K562 (cell line): ENCODE measurements around the gene PSMD1. TPM values are rescaled to one million over a fixed set of nuclear protein-coding genes. Genes with fewer than 3 reads are reported as not detected.

Source experiments
- ATAC-seq: fragments of 200-7000 bp; cut with Tn5 transposase; 3 replicates; pipeline ENCODE4 v1.9.1; 2020; ENCODE audit warnings: moderate library complexity
- BruUV-seq: library from RNA; stranded (reverse); fragments of 400-500 nt; replicated peaks from 2 replicates; lab custom pipeline; 2021; lab: Mats Ljungman, UMichigan
- CTCF ChIA-PET: fragments of 300-600 bp; formaldehyde crosslinking; extraction: SDS; loops from one replicate; lab custom pipeline; 2021; ENCODE audit warnings: low intra/inter-chr PET ratio; lab: Yijun Ruan, JAX
- POLR2A ChIA-PET: fragments of 300-600, 350-650 bp; sonication (Branson Sonifier 250); formaldehyde crosslinking; extraction: SDS; loops from one replicate; lab custom pipeline; 2021; ENCODE audit warnings: antibody characterized with exemption, inconsistent platforms; lab: Yijun Ruan, JAX
- DNase-seq, 4 experiments: peaks; one replicate each; pipeline versions ENCODE4 v3.0.0 to v3.0.0-alpha.2; 2011 to 2018; ENCODE audit warnings: low spot score in 3 of 4, mixed read lengths in 3 of 4; ENCODE audit errors: extremely low read depth in 1 of 4
- FAIRE-seq: peaks from 2 replicates; lab custom pipeline; 2011; peaks lifted over from hg19 to GRCh38; lab: Jason Lieb, UNC
- H2AFZ ChIP-seq: 2 replicates; pipeline ENCODE4 v1.6.0; 2011; ENCODE audit warnings: low read depth, low read length, control low read depth, inconsistent platforms
- H3K27ac ChIP-seq: fragments of 200-600 bp; 3 replicates; pipeline ENCODE4 v1.8.0; 2011; ENCODE audit warnings: low read depth, mild to moderate bottlenecking, control low read depth, inconsistent platforms, low read length, moderate library complexity, mixed read lengths; ENCODE audit errors: extremely low read depth
- H3K27me3 ChIP-seq, 2 experiments: fragments of 300-600 bp in 1 of 2; 2 replicates in 1 of 2; 3 replicates in 1 of 2; pipeline versions ENCODE4 v1.6.0 to v1.8.0; 2011; ENCODE audit warnings: inconsistent platforms in 2 of 2, low read length in 2 of 2, mild to moderate bottlenecking in 1 of 2, mixed read lengths in 1 of 2, moderate library complexity in 1 of 2; ENCODE audit not compliant: control insufficient read depth in 2 of 2, insufficient read depth in 2 of 2
- H3K36me3 ChIP-seq: fragments of 300-600 bp; 3 replicates; pipeline ENCODE4 v1.8.0; 2011; ENCODE audit warnings: mild to moderate bottlenecking, low read length, inconsistent platforms; ENCODE audit not compliant: control insufficient read depth, insufficient read depth
- H3K4me1 ChIP-seq, 2 experiments: fragments of 200-600 bp in 1 of 2; replicated peaks in 1 of 2; 2 replicates in 1 of 2; 3 replicates in 1 of 2; pipeline versions ENCODE4 v1.5.1 to v1.8.0; 2011; ENCODE audit warnings: inconsistent platforms in 2 of 2, low read length in 2 of 2, mild to moderate bottlenecking in 1 of 2, mixed read lengths in 1 of 2, moderate library complexity in 1 of 2; ENCODE audit not compliant: control insufficient read depth in 2 of 2, insufficient read depth in 2 of 2
- H3K4me2 ChIP-seq: 2 replicates; pipeline ENCODE4 v1.6.1; 2011; ENCODE audit warnings: low read length, control low read depth, inconsistent platforms, mixed read lengths; ENCODE audit not compliant: insufficient read depth
- H3K4me3 ChIP-seq: fragments of 200-600 bp; sonication (generic), shearing (Covaris generic); 2 replicates; pipeline ENCODE4 v1.5.1; 2016; ENCODE audit warnings: control low read depth, inconsistent platforms
- H3K79me2 ChIP-seq: fragments of 200-600 bp; 3 replicates; pipeline ENCODE4 v1.8.0; 2011; ENCODE audit warnings: low read length, inconsistent platforms; ENCODE audit not compliant: control insufficient read depth, insufficient read depth
- H3K9ac ChIP-seq, 2 experiments: 2 replicates each; pipeline versions ENCODE4 v1.6.0 to v1.6.1; 2011; ENCODE audit warnings: low read depth in 2 of 2, low read length in 2 of 2, control low read depth in 1 of 2, inconsistent platforms in 1 of 2, mild to moderate bottlenecking in 1 of 2, mixed read lengths in 1 of 2; ENCODE audit not compliant: insufficient read depth in 1 of 2
- H3K9me1 ChIP-seq: one replicate; pipeline ENCODE4 v1.6.0; 2011; ENCODE audit warnings: inconsistent platforms, mild to moderate bottlenecking, low read length, moderate library complexity; ENCODE audit not compliant: control insufficient read depth, insufficient read depth
- H3K9me3 ChIP-seq: replicated peaks from 2 replicates; pipeline ENCODE4 v1.5.1; 2011; ENCODE audit warnings: low read depth, low read length, inconsistent platforms; ENCODE audit not compliant: control insufficient read depth, insufficient read depth
- H4K20me1 ChIP-seq: replicated peaks from 2 replicates; pipeline ENCODE4 v1.6.1; 2011; ENCODE audit warnings: low read length, inconsistent platforms, mixed read lengths; ENCODE audit not compliant: control insufficient read depth, insufficient read depth
- FOXM1 ChIP-seq, 2 experiments: fragments of 450-650 bp in 1 of 2; sonication (generic) in 1 of 2; formaldehyde crosslinking in 1 of 2; IDR thresholded peaks; 2 replicates each; pipeline versions ENCODE4 v1.6.1 to v1.9.0; 2017 to 2022; ENCODE audit warnings: low read depth in 2 of 2, mild to moderate bottlenecking in 2 of 2, missing genetic modification reagents in 1 of 2, moderate library complexity in 1 of 2
- HDAC3 ChIP-seq: fragments of 450-650 bp; IDR thresholded peaks from 2 replicates; pipeline ENCODE4 v1.6.1; 2018; ENCODE audit warnings: borderline replicate concordance, mild to moderate bottlenecking, moderate library complexity; ENCODE audit not compliant: partially characterized antibody
- MAFF ChIP-seq: IDR thresholded peaks from 2 replicates; pipeline ENCODE4 v1.6.1; 2012; ENCODE audit warnings: low read length, improper control_type of control experiment
- NR0B1 ChIP-seq: fragments of 450-650 bp; IDR thresholded peaks from one replicate; pipeline ENCODE4 v1.6.1; 2018; ENCODE audit warnings: mild to moderate bottlenecking, moderate library complexity; ENCODE audit not compliant: partially characterized antibody
- RFX5 ChIP-seq: IDR thresholded peaks from 2 replicates; pipeline ENCODE4 v1.6.1; 2011; ENCODE audit warnings: low read depth, mild to moderate bottlenecking, improper control_type of control experiment, low read length
- SMAD2 ChIP-seq: fragments of 150-350 bp; IDR thresholded peaks from 2 replicates; pipeline ENCODE4 v1.6.1; 2014; ENCODE audit warnings: low read depth, mild to moderate bottlenecking, low read length
- SRF ChIP-seq, 2 experiments: fragments of 250-450, 450-650 bp in 1 of 2; sonication (Bioruptor Pico) in 1 of 2; sonication (generic) in 1 of 2; formaldehyde crosslinking; IDR thresholded peaks; 2 replicates each; pipeline versions ENCODE4 v1.5.0 to v1.5.1; 2020 to 2022; ENCODE audit warnings: mild to moderate bottlenecking in 1 of 2, missing genetic modification reagents in 1 of 2
- ZNF253 ChIP-seq: fragments of 250-450 bp; sonication (Bioruptor Pico); conservative IDR thresholded peaks from 2 replicates; pipeline ENCODE4 v1.6.1; 2021; ENCODE audit warnings: mild to moderate bottlenecking
- ZNF347 ChIP-seq: fragments of 450-650 bp; formaldehyde crosslinking; IDR thresholded peaks from 2 replicates; pipeline ENCODE4 v1.4.0; 2020; ENCODE audit warnings: low read depth, mild to moderate bottlenecking, moderate library complexity
- ZNF780A ChIP-seq: fragments of 250-450 bp; sonication (Bioruptor Pico); IDR thresholded peaks from 2 replicates; pipeline ENCODE4 v1.5.0; 2021; ENCODE audit warnings: mild to moderate bottlenecking
- WGBS: fragments of 100-300 bp; shearing (Covaris generic); methylation state at CpG from one replicate; pipeline ENCODE4 v1.1.6; 2016; ENCODE audit warnings: low coverage, mixed read lengths; ENCODE audit not compliant: insufficient coverage; ENCODE audit errors: missing lambda C conversion rate; 5-methylcytosine and 5-hydroxymethylcytosine counted together
- in situ Hi-C: fragments of 300-500 bp; cut with MboI; formaldehyde crosslinking; loops from 4 replicates; pipeline ENCODE4 v1.15.0; 2018; ENCODE audit warnings: inconsistent platforms, mixed read lengths
- intact Hi-C: fragments of 100-400 bp; cut with micrococcal nuclease; formaldehyde crosslinking; loops from 2 replicates; pipeline ENCODE4 v1.14.2; 2022
- polyA plus RNA-seq, 8 experiments: library from polyadenylated mRNA; depleted of rRNA in 4 of 8; stranded (reverse) in 5 of 8; unstranded in 3 of 8; fragments of >200 nt; fragmentation: Nextera tagmentation in 2 of 8; fragmentation: Illumina TruSeq in 1 of 8; extraction: Ambion mirVana in 2 of 8; extraction: Trizol in 1 of 8; gene quantifications; 2 replicates each; pipeline versions ENCODE4 v1.2.1 to v1.2.3, GENCODE V29; 2011 to 2014; ENCODE audit warnings: inconsistent platforms in 1 of 8, missing spikeins in 1 of 8
- total RNA-seq, 7 experiments: library from RNA; depleted of rRNA in 6 of 7; stranded (reverse); fragments of >200 nt in 6 of 7; fragmentation: Illumina TruSeq in 2 of 7; extraction: Trizol in 2 of 7; gene quantifications; 2 replicates each; pipeline versions ENCODE4 v1.2.1 to v1.2.3, GENCODE V29; 2011 to 2021; ENCODE audit warnings: low replicate concordance in 1 of 7
- TF ChIP-seq, protein P1 (sequence below), 2 experiments: fragments of 450-650 bp; IDR thresholded peaks; 2 replicates each; pipeline ENCODE4 v1.6.1; 2016; ENCODE audit warnings: mild to moderate bottlenecking in 2 of 2, borderline replicate concordance in 1 of 2, low read depth in 1 of 2, moderate library complexity in 1 of 2

Gene PSMD1
- total and polyA plus RNA-seq, 9 of the 15 experiments (the other 6 are each of a cell fraction or from before 2014, with no cell fraction given), result 100 to 257 (median 147) TPM

DNA sequence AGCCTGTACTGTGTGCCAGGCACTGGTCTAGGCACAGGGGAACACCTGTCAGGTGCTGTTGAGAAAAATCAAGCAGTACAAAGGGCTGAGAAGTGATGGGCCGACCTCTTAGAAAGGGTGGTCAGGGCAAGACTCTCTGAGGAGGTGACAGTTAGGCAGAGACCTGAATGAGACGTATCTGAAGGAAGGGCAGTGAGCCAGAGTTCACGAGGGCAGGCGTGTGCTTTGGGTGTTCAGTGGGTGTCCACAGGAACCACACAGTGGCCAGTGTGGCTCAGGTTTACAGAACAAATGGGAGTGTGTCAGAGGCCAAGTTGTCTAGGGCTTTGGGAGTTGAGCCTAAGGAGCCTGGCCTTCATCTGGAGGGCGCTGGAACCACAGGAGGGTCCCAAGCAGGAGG lies 147.9 kb downstream of the PSMD1 start:
- H3K27ac ChIP-seq, result no peak overlapping the region
- no peak overlapping the region for H3K4me2 ChIP-seq
- intact Hi-C loops (no loop called here), in situ Hi-C loops (no loop called here)
- ATAC-seq (no peak), DNase-seq (no peak), FAIRE-seq (no peak)
- H3K27me3 ChIP-seq, result peaks cover 0 to 4% of the 10 kb centered on the region in 2 experiments; a peak in 1 of 5 replicates
- peaks cover 8 to 13% of the 10 kb centered on the region in 2 experiments; a peak in 4 of 5 replicates for H3K4me1 ChIP-seq
- no peaks in the 10 kb centered on the region for H3K36me3 ChIP-seq
- WGBS, result 16% methylated on average over 3 of the region's 5 CpGs
- ChIA-PET CTCF (no interaction called here), POLR2A (no interaction called here)
- no TSS peak for BruUV-seq
- H3K9ac ChIP-seq, result no peak overlapping the region
- no peak overlapping the region for H3K4me3 ChIP-seq
- no peaks in the 10 kb centered on the region for H3K9me3 ChIP-seq
- no peaks in the 10 kb centered on the region for H3K9me1 ChIP-seq
- no peak overlapping the region for H2AFZ ChIP-seq
- no peaks in the 10 kb centered on the region for H4K20me1 ChIP-seq
- H3K79me2 ChIP-seq, result no peaks in the 10 kb centered on the region
- TF ChIP-seq NR0B1, result no peak
- TF ChIP-seq ZNF347 (CRISPR knock-in tag), result no peak
- no peak for TF ChIP-seq HDAC3
- TF ChIP-seq SMAD2, result no peak
- TF ChIP-seq ZNF253, result no peak
- TF ChIP-seq RFX5, result no peak
- no peak for TF ChIP-seq SRF (CRISPR knock-in tag; IDR thresholded peaks at IDR 0.05)
- TF ChIP-seq, protein P1, sequence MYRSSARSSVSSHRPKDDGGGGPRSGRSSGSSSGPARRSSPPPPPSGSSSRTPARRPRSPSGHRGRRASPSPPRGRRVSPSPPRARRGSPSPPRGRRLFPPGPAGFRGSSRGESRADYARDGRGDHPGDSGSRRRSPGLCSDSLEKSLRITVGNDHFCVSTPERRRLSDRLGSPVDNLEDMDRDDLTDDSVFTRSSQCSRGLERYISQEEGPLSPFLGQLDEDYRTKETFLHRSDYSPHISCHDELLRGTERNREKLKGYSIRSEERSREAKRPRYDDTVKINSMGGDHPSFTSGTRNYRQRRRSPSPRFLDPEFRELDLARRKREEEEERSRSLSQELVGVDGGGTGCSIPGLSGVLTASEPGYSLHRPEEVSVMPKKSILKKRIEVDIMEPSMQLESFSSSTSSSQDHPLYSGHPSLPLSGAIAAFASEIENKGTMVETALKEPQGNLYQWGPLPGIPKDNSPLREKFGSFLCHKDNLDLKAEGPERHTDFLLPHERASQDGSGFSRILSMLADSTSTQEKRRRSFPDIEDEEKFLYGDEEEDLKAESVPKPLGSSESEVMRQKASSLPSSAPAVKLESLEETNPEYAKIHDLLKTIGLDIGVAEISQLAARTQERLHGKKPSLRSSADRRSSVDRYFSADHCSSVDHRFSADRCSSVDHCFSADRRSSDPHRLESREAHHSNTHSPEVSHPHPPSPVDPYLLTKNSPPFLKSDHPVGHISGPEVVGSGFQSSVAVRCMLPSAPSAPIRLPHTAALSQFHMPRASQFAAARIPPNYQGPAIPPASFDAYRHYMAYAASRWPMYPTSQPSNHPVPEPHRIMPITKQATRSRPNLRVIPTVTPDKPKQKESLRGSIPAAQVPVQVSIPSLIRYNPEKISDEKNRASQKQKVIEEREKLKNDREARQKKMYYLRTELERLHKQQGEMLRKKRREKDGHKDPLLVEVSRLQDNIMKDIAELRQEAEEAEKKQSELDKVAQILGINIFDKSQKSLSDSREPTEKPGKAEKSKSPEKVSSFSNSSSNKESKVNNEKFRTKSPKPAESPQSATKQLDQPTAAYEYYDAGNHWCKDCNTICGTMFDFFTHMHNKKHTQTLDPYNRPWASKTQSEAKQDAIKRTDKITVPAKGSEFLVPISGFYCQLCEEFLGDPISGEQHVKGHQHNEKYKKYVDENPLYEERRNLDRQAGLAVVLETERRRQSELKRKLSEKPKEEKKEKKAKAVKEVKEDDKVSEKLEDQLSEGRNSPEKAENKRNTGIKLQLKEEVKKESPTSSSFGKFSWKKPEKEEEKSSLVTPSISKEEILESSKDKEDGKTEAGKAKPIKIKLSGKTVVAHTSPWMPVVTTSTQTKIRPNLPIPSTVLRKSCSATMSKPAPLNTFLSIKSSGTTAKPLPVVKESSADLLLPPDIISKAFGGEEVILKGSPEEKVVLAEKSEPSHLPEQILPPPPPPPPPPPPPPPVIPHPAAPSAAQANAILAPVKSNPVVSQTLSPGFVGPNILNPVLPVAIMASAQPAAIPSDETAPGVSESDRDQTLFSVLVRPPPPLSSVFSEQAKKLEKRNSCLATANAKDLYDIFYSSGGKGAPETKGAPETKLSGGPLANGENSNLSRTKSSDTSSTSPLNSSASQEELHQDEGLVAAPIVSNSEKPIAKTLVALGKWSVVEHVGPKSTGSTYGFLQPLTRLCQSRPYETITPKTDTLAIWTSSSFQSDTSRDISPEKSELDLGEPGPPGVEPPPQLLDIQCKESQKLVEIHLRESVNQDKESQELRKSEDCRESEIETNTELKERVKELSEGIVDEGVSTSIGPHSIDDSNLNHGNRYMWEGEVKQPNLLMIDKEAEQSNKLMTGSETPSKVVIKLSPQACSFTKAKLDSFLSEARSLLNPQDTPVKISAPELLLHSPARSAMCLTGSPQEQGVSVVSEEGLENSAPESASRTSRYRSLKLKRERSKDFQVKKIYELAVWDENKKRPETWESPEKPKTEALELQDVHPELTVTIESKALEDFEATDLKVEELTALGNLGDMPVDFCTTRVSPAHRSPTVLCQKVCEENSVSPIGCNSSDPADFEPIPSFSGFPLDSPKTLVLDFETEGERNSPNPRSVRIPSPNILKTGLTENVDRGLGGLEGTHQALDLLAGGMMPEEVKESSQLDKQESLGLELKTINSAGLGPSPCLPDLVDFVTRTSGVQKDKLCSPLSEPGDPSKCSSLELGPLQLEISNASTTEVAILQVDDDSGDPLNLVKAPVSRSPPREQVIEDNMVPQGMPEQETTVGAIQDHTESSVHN (IDR thresholded peaks at IDR 0.05; ENCODE audit: borderline replicate concordance in 1 of 2, low read depth in 1 of 2), result no peak
- TF ChIP-seq ZNF780A (CRISPR knock-in tag), result no peak
- no peak for TF ChIP-seq FOXM1 (IDR thresholded peaks at IDR 0.05; ENCODE audit: low read depth)
- TF ChIP-seq FOXM1 (CRISPR knock-in tag; IDR thresholded peaks at IDR 0.05; ENCODE audit: low read depth), result no peak
- TF ChIP-seq MAFF, result no peak
